Measurements from ENCODE around the gene PPP2R5C. TPM values are rescaled to one million over a fixed set of nuclear protein-coding genes. Genes with fewer than 3 reads are reported as not detected.
"Not testable (repeated sequence)": the region's sequence is repeated elsewhere in the genome, so short reads cannot be mapped to it uniquely, and the experiment has no call there.

Gene PPP2R5C
- total and polyA plus RNA-seq, 2 experiments from 2014 or later, result 60.4 to 84.9 TPM

GRCh38 chr14:101965770-101966722, 204.5 kb downstream of the PPP2R5C start:
- TF ChIP-seq, protein P1, sequence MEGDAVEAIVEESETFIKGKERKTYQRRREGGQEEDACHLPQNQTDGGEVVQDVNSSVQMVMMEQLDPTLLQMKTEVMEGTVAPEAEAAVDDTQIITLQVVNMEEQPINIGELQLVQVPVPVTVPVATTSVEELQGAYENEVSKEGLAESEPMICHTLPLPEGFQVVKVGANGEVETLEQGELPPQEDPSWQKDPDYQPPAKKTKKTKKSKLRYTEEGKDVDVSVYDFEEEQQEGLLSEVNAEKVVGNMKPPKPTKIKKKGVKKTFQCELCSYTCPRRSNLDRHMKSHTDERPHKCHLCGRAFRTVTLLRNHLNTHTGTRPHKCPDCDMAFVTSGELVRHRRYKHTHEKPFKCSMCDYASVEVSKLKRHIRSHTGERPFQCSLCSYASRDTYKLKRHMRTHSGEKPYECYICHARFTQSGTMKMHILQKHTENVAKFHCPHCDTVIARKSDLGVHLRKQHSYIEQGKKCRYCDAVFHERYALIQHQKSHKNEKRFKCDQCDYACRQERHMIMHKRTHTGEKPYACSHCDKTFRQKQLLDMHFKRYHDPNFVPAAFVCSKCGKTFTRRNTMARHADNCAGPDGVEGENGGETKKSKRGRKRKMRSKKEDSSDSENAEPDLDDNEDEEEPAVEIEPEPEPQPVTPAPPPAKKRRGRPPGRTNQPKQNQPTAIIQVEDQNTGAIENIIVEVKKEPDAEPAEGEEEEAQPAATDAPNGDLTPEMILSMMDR (IDR thresholded peaks at IDR 0.05; ENCODE audit: low read depth, low read length), result no peak
- Histone ChIP-seq H3K9me3 (ENCODE audit: low read depth) (no peaks in the 10 kb centered on the region), H3K36me3 (peaks cover 4% of the 10 kb centered on the region), H3K27me3 (no peaks in the 10 kb centered on the region), H3K4me3 (peak overlapping the region; percentile 94), H3K4me1 (ENCODE audit: low read depth) (peaks cover 12% of the 10 kb centered on the region), H3K27ac (no peak overlapping the region)
- DNase-seq (ENCODE audit: low read depth in 1 of 2, low spot score in 1 of 2), result peak in 1 of 2 donors; percentile 39

DNA sequence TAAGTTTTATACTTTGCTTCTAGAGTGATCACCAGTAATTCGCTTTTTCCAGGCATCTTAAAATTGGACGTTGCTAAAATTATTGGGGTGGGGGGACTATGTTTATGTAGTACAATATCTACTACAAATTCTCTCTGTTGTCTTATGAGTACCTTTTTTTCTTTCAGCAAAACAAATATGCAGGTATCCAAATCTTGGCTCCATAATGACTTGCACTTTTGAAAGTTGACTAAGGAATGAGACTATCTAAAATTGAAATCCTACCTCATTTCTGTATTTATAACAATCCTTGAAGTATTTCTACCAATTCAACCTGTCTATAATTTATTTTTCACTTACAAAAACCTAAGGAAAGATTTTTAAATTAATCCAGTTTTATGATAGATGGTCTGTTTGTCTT, 205.2 kb downstream of the PPP2R5C start:
- Histone ChIP-seq H3K9me3 (ENCODE audit: low read depth) (no peaks in the 10 kb centered on the region), H3K27ac (no peak overlapping the region), H3K4me3 (no peak overlapping the region), H3K4me1 (ENCODE audit: low read depth) (peaks cover 12% of the 10 kb centered on the region), H3K36me3 (peaks cover 4% of the 10 kb centered on the region), H3K27me3 (no peaks in the 10 kb centered on the region)
- TF ChIP-seq, protein P1 (IDR thresholded peaks at IDR 0.05; ENCODE audit: low read depth, low read length), result no peak
- DNase-seq (ENCODE audit: low read depth in 1 of 2, low spot score in 1 of 2), result no peak

- H3K4me1 ChIP-seq (ENCODE audit: low read depth), result peaks cover 12% of the 10 kb centered on the region
- no peak overlapping the region for H3K4me3 ChIP-seq
- peaks cover 4% of the 10 kb centered on the region for H3K36me3 ChIP-seq
- DNase-seq (ENCODE audit: low read depth in 1 of 2, low spot score in 1 of 2), result no peak
- TF ChIP-seq, protein P1 (IDR thresholded peaks at IDR 0.05; ENCODE audit: low read depth, low read length), result no peak
- no peaks in the 10 kb centered on the region for H3K27me3 ChIP-seq
- H3K27ac ChIP-seq, result no peak overlapping the region
- H3K9me3 ChIP-seq (ENCODE audit: low read depth), result no peaks in the 10 kb centered on the region
These were observed 206.7 kb downstream of the PPP2R5C start for GRCh38 chr14:101968186-101968585.

DNA sequence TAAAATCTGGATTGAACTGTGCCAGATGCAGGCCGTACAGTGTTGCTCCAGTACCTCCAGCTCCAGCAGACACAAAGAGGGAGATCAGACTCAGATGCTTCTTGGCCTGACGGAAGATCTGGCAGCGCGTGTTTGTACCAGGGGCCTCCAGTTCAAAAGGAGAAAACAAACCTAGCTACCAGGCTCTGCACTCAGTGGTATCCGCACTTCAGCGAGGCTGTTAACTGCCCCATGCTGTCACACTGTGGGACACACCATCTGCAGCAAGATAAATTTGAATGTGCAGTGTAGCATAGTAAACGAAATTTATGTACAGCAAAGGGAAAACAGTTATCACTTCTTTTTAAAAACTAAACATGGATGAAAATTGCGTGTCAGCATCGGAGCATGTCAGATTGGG, 208.0 kb downstream of the PPP2R5C start:
- Histone ChIP-seq H3K27me3 (no peaks in the 10 kb centered on the region), H3K4me3 (no peak overlapping the region), H3K9me3 (ENCODE audit: low read depth) (no peaks in the 10 kb centered on the region), H3K36me3 (peaks cover 4% of the 10 kb centered on the region), H3K4me1 (ENCODE audit: low read depth) (peaks cover 12% of the 10 kb centered on the region), H3K27ac (no peak overlapping the region)
- DNase-seq (ENCODE audit: low read depth in 1 of 2, low spot score in 1 of 2), result no peak
- TF ChIP-seq, protein P1 (IDR thresholded peaks at IDR 0.05; ENCODE audit: low read depth, low read length), result no peak

DNA sequence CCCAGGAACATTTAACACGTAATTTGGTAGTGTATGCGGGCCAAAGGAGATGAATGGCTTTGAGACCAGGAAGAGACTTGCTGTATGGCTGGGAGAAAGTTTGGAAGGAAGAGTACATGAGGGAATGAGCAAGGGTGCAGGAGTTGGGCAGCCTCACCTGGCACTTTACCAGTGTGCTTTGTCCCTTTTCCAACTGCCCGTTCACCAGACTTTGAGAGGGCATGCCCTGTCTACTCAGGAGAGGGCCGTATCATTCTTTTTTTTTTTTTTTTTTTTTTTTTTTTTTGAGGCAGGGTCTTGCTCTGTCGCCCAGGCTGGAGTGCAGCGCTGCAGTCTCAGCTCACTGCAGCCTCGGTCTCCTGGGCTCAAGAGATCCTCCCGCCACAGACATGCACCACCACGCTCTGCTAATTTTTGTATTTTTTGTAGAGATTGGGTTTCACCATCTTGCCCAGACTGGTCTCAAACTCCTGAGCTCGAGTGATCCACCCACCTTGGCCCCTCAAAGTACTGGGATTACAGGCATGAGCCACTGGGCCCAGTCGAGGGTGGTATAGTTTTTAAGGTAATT, 209.4 kb downstream of the PPP2R5C start:
- TF ChIP-seq, protein P1 (IDR thresholded peaks at IDR 0.05; ENCODE audit: low read depth, low read length), result no peak
- DNase-seq (ENCODE audit: low read depth in 1 of 2, low spot score in 1 of 2), result no peak
- Histone ChIP-seq H3K27me3 (no peaks in the 10 kb centered on the region), H3K27ac (no peak overlapping the region), H3K4me1 (ENCODE audit: low read depth) (peaks cover 10% of the 10 kb centered on the region), H3K36me3 (peaks cover 4% of the 10 kb centered on the region), H3K4me3 (no peak overlapping the region), H3K9me3 (ENCODE audit: low read depth) (no peaks in the 10 kb centered on the region)

DNA sequence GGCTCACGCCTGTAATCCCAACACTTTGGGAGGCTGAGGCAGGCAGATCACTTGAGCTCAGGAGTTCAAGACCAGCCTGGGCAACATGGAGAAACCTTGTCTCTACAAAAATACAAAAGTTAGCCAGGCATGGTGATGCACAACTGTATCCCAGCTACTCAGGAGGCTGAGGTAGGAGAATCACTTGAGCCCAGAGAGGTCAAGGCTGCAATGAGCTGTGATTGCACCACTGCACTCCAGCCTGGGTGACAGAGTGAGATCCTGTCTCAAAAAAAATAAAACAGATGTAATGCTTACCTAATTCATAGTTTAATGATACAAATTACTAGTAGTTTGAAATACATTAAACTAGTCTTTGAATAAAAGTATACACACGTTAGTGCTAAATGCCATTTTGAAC, 209.9 kb downstream of the PPP2R5C start:
- H3K4me1 ChIP-seq (ENCODE audit: low read depth); H3K9me3 ChIP-seq (ENCODE audit: low read depth); H3K27me3 ChIP-seq; DNase-seq (ENCODE audit: low read depth in 1 of 2, low spot score in 1 of 2); H3K36me3 ChIP-seq; H3K27ac ChIP-seq; H3K4me3 ChIP-seq: not testable (repeated sequence)

Data from cardiac muscle cell (in vitro differentiated cells and primary cell).